Left ventricle myocardium inferior (tissue), 1 donor: Measurements from ENCODE around the gene PRR23E. TPM values are rescaled to one million over a fixed set of nuclear protein-coding genes. Genes with fewer than 3 reads are reported as not detected.

Experiments
- DNase-seq: peaks from one replicate; pipeline ENCODE4 v3.0.0-alpha.2; 2020
- H3K27ac ChIP-seq: fragments of 200-600 bp; replicated peaks from 2 replicates; pipeline ENCODE4 v1.8.0; 2021
- H3K27me3 ChIP-seq: fragments of 200-600 bp; 2 replicates; pipeline ENCODE4 v1.8.0; 2021; ENCODE audit warnings: low read depth
- H3K36me3 ChIP-seq: fragments of 200-600 bp; 2 replicates; pipeline ENCODE4 v1.8.0; 2021
- H3K4me1 ChIP-seq: fragments of 200-600 bp; 2 replicates; pipeline ENCODE4 v1.8.0; 2021
- H3K4me3 ChIP-seq: fragments of 200-600 bp; 2 replicates; pipeline ENCODE4 v1.8.0; 2021; ENCODE audit warnings: mild to moderate bottlenecking, moderate library complexity
- H3K9me3 ChIP-seq: fragments of 200-600 bp; replicated peaks from 2 replicates; pipeline ENCODE4 v1.8.0; 2021
- CTCF ChIP-seq: fragments of 200-600 bp; IDR thresholded peaks from 2 replicates; pipeline ENCODE4 v1.8.0; 2021; ENCODE audit warnings: antibody characterized with exemption, mild to moderate bottlenecking, borderline replicate concordance
- intact Hi-C: fragments of 100-400 bp; cut with micrococcal nuclease; formaldehyde crosslinking; loops from one replicate; pipeline ENCODE4 v1.11.0; 2022
- total RNA-seq: library from RNA; stranded (reverse); fragmentation: NEBNext Ultra II Directional; extraction: Animal tissue kit (Norgen Biotek cat#: 25700); gene quantifications from one replicate; pipeline ENCODE4 v1.2.1, GENCODE V29; 2021
- donor health status: DM: no; HTN: yes; CAD: no; lungs with severe emphysema.

Gene PRR23E
- total RNA-seq, 1 donor from 2014 or later = not detected

- H3K4me1 ChIP-seq = no peaks in the 10 kb centered on the region
- H3K36me3 ChIP-seq = no peaks in the 10 kb centered on the region
- peaks cover 12% of the 10 kb centered on the region for H3K9me3 ChIP-seq
- no peak overlapping the region for H3K27ac ChIP-seq
- DNase-seq = no peak
- intact Hi-C loops = no loop called here
- TF ChIP-seq CTCF = no peak
- H3K27me3 ChIP-seq = peaks cover 51% of the 10 kb centered on the region
- no peak overlapping the region for H3K4me3 ChIP-seq
Measured at GRCh38 chr3:127206611-127207516, 13.9 kb downstream of the PRR23E start.

GRCh38 chr3:127207727-127208482 lies 15.0 kb downstream of the PRR23E start:
- no peak for DNase-seq
- no peak overlapping the region for H3K27ac ChIP-seq
- no peaks in the 10 kb centered on the region for H3K4me1 ChIP-seq
- no peaks in the 10 kb centered on the region for H3K36me3 ChIP-seq
- peaks cover 57% of the 10 kb centered on the region for H3K27me3 ChIP-seq
- intact Hi-C loops = no loop called here
- peaks cover 2% of the 10 kb centered on the region for H3K9me3 ChIP-seq
- no peak for TF ChIP-seq CTCF
- no peak overlapping the region for H3K4me3 ChIP-seq

GRCh38 chr3:127208483-127209100 lies 15.7 kb downstream of the PRR23E start:
- Histone ChIP-seq H3K27me3 (peaks cover 64% of the 10 kb centered on the region), H3K36me3 (no peaks in the 10 kb centered on the region), H3K27ac (no peak overlapping the region), H3K4me1 (no peaks in the 10 kb centered on the region), H3K4me3 (no peak overlapping the region), H3K9me3 (no peaks in the 10 kb centered on the region)
- no peak for DNase-seq
- intact Hi-C loops = no loop called here
- no peak for TF ChIP-seq CTCF

DNA sequence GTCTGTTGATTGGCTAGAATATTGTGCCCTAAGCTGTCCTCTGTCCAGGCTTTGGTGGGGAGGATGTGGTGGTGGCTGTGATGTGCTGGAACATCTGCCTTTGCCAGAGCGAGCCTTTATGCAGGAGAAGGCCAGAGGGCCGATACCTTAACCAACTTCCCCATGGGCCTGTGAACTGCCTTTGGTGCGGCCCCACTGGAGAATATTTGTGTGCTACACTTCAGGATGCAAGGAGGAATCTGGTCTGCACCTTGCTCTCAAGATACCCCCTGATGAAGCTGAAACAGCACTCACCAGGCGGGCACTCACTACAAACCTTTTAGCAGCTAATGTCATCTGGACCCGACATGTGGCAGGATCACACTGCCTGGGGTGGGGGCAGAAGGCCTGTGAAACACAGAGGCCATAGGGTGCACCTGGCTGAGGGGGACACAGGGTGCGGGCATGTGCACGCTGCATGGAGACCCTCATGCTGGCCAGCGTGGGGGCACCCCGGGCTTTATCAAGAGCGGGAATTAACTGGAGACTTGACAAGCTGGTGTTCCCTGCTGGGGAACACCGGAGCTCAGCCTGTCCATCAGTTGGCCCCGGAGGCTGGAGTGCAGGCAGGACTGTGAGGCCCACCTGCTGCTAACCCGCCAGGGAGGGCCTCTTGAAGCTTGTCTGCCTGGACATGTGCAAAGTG lies 16.4 kb downstream of the PRR23E start:
- DNase-seq = no peak
- H3K9me3 ChIP-seq = no peaks in the 10 kb centered on the region
- TF ChIP-seq CTCF = no peak
- H3K27me3 ChIP-seq = peaks cover 71% of the 10 kb centered on the region
- no peaks in the 10 kb centered on the region for H3K4me1 ChIP-seq
- no peak overlapping the region for H3K4me3 ChIP-seq
- no peaks in the 10 kb centered on the region for H3K36me3 ChIP-seq
- intact Hi-C loops = no loop called here
- H3K27ac ChIP-seq = no peak overlapping the region
